ENCODE measurements around the gene SAPCD2. TPM values are rescaled to one million over a fixed set of nuclear protein-coding genes. Genes with fewer than 3 reads are reported as not detected.
A peak's percentile ranks its signal among the peaks of the same experiment; 100 is the strongest.

SAPCD2 gene
- total and polyA plus RNA-seq, 9 of the 15 experiments (the other 6 are each of a cell fraction or from before 2014, with no cell fraction given), result 3.4 to 91.8 (median 18.8) TPM

- TF ChIP-seq DIDO1 (tag; IDR thresholded peaks at IDR 0.05; ENCODE audit: low read depth) (no peak), JUNB (CRISPR knock-in tag; conservative IDR thresholded peaks at IDR 0.05) (0 out of 2 replicates have a peak, but pooled peaks have one; percentile 25), FOXA1 (IDR thresholded peaks at IDR 0.05; ENCODE audit: borderline replicate concordance) (no peak), THAP12 (CRISPR knock-in tag; IDR thresholded peaks at IDR 0.05) (no peak), MAZ (CRISPR knock-in tag; conservative IDR thresholded peaks at IDR 0.05 in 1 of 2, IDR thresholded peaks at IDR 0.05 in 1 of 2) (no peak; a peak in 1 of 4 replicates), ZNF311 (CRISPR knock-in tag; IDR thresholded peaks at IDR 0.05) (no peak), ZNF740 (CRISPR knock-in tag; IDR thresholded peaks at IDR 0.05) (no peak), ZNF740 (tag; IDR thresholded peaks at IDR 0.05) (no peak), CTBP1 (IDR thresholded peaks at IDR 0.05; ENCODE audit: borderline replicate concordance) (peak; percentile 46; the same call in 1 of the 2 replicates), USF1 (CRISPR knock-in tag; IDR thresholded peaks at IDR 0.05) (no peak), REST (IDR thresholded peaks at IDR 0.05; ENCODE audit: borderline replicate concordance) (0 out of 2 replicates have a peak, but pooled peaks have one; percentile 6), REST (CRISPR knock-in tag; IDR thresholded peaks at IDR 0.05; ENCODE audit: low read depth) (no peak), RBBP5 (IDR thresholded peaks at IDR 0.05; ENCODE audit: borderline replicate concordance, insufficient read depth, low read length, poor library complexity, severe bottlenecking) (peak; percentile 29), CCNT2 (IDR thresholded peaks at IDR 0.05; ENCODE audit: borderline replicate concordance, extremely low read depth, insufficient read length, low read depth, low read length) (no peak), LCOR (CRISPR knock-in tag; IDR thresholded peaks at IDR 0.05) (no peak)
Measured at GRCh38 chr9:137083394-137084004, 13.1 kb upstream of the SAPCD2 start (continued).

Data from K562 (cell line).